Measurements from ENCODE around the gene GLTP.

GRCh38 chr12:109811624-109811995 lies 68.7 kb downstream of the GLTP start:
- TF ChIP-seq CSDC2 (CRISPR knock-in tag; IDR thresholded peaks at IDR 0.05) (no peak), BACH2 (CRISPR knock-in tag; IDR thresholded peaks at IDR 0.05; ENCODE audit: borderline replicate concordance) (no peak), TOX (CRISPR knock-in tag; IDR thresholded peaks at IDR 0.05; ENCODE audit: borderline replicate concordance) (no peak), ZNF70 (CRISPR knock-in tag; IDR thresholded peaks at IDR 0.05) (no peak), RARB (CRISPR knock-in tag; IDR thresholded peaks at IDR 0.05) (no peak), POU6F1 (CRISPR knock-in tag; IDR thresholded peaks at IDR 0.05; ENCODE audit: borderline replicate concordance, low read depth) (no peak), ZNF8 (CRISPR knock-in tag; IDR thresholded peaks at IDR 0.05) (no peak), SNAI2 (CRISPR knock-in tag; IDR thresholded peaks at IDR 0.05) (no peak), ZFP3 (CRISPR knock-in tag; IDR thresholded peaks at IDR 0.05) (no peak), PATZ1 (CRISPR knock-in tag; IDR thresholded peaks at IDR 0.05; ENCODE audit: borderline replicate concordance) (no peak), ZFP30 (CRISPR knock-in tag; IDR thresholded peaks at IDR 0.05) (no peak), ISL1 (CRISPR knock-in tag; IDR thresholded peaks at IDR 0.05) (no peak)

Measured in SK-N-SH treated with all-trans-retinoic acid at 6 μM for 48 hours (cell line).